Fibroblast of mammary gland (primary cell): ENCODE results near the gene ALDH7A1.

Experiments used
- DNase-seq: peaks from one replicate; pipeline ENCODE4 v3.0.0-alpha.2; 2010; ENCODE audit warnings: low read depth
- H3K4me3 ChIP-seq: 2 replicates; pipeline ENCODE4 v1.5.1; 2011; ENCODE audit warnings: low read depth, mild to moderate bottlenecking, low read length, moderate library complexity; ENCODE audit not compliant: control insufficient read depth
- TF ChIP-seq, protein P1 (sequence below): conservative IDR thresholded peaks from 2 replicates; pipeline ENCODE4 v1.5.1; 2011; ENCODE audit warnings: low read depth, low read length, inconsistent platforms; ENCODE audit not compliant: control insufficient read depth, insufficient read depth

ALDH7A1 gene

GRCh38 chr5:126536874-126537273 is 58.1 kb downstream of the ALDH7A1 start:
- no peak for DNase-seq
- TF ChIP-seq, protein P1, sequence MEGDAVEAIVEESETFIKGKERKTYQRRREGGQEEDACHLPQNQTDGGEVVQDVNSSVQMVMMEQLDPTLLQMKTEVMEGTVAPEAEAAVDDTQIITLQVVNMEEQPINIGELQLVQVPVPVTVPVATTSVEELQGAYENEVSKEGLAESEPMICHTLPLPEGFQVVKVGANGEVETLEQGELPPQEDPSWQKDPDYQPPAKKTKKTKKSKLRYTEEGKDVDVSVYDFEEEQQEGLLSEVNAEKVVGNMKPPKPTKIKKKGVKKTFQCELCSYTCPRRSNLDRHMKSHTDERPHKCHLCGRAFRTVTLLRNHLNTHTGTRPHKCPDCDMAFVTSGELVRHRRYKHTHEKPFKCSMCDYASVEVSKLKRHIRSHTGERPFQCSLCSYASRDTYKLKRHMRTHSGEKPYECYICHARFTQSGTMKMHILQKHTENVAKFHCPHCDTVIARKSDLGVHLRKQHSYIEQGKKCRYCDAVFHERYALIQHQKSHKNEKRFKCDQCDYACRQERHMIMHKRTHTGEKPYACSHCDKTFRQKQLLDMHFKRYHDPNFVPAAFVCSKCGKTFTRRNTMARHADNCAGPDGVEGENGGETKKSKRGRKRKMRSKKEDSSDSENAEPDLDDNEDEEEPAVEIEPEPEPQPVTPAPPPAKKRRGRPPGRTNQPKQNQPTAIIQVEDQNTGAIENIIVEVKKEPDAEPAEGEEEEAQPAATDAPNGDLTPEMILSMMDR, result peak; percentile 11

DNA sequence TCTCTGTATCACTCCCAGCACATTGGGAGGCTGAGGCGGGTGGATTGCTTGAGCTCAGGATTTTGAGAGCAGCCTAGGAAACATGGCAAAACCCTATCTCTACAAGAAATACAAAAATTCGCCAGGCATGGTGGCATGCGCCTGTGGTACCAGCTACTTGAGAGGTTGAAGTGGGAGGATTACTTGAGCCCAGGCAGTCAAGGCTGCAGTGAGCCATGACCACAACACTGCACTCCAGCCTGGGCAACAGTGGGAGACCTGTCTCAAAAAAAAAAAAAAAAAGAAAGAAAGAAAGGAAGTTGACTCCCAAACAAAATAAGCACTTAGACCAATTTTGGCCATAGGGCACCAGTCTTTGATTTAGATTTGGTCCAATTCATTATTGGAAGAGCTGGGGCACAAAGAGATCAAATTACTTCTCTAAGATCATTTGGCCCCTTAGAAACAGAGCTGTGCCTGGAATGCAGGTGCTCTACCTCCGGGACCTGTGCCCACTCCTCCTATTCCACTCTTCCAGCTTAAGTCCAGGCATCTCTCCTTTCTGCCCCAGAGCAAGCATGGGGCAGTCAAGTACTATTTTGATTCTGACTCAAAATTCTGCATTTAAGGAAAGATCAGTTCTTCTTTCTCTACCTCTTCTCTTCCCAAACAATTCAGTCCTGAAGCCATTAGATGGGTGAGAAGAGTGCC is 59.0 kb downstream of the ALDH7A1 start:
- TF ChIP-seq, protein P1, result no peak
- no peak overlapping the region for H3K4me3 ChIP-seq

More at GRCh38 chr5:126536874-126537273, 58.1 kb downstream of the ALDH7A1 start:
- no peak overlapping the region for H3K4me3 ChIP-seq

DNA sequence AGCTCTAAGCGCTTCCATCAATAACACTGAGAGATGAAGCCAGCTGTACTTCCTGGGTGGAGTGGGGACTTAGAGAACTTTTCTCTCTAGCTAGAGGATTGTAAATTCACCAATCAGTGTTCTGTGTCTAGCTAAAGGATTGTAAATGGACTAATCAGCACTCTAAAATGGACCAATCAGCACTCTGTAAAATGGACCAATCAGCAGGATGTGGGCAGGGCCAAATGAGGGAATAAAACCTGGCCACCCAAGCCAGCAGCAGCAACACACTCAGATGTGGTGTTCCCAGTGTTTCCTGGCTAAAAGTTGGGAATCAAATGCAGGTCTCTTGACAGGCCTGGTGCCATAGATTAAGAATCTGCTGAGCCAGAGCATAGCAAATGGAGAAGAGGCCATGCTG is 60.5 kb downstream of the ALDH7A1 start:
- TF ChIP-seq, protein P1, result no peak
- H3K4me3 ChIP-seq, result no peak overlapping the region
- no peak for DNase-seq

More for the DNA sequence above, 59.0 kb downstream of the ALDH7A1 start:
- DNase-seq, result no peak

DNA sequence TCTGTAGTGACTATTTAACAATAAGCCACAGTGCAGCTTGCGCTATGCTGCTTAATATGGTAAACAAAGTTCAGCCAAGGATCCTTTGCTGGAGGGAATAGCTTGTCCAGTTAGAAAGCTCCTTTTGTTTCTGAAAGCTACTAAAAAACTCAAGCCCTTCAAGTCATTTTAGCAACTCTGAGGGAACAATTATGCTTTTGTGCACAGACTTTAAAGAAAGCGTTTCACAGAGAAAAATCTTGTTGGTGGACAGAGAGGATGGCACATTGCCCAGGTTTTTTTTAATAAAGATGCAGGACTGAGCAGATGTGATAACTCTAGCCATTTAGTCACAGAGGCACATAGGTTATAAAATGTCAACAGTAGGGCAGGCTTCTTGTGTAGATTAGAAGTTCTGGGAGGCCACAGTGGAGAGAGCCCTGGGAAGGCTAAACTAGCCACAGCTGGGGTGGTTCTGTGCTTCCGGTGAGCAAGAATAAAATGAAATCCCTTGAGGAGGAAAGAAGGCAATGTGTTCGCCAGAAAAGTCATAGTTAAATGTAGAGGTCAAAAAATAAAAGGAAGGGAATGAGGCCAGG is 63.4 kb downstream of the ALDH7A1 start:
- peak; percentile 38 for DNase-seq
- no peak overlapping the region for H3K4me3 ChIP-seq
- TF ChIP-seq, protein P1, result no peak

- no peak overlapping the region for H3K4me3 ChIP-seq
- TF ChIP-seq, protein P1, result no peak
- peak; percentile 52 for DNase-seq
Measured at GRCh38 chr5:126527892-126528291, 67.1 kb downstream of the ALDH7A1 start.

- H3K4me3 ChIP-seq, result no peak overlapping the region
- TF ChIP-seq, protein P1, result no peak
- DNase-seq, result no peak
Measured at GRCh38 chr5:126527158-126527557, 67.9 kb downstream of the ALDH7A1 start.
